Smooth muscle cell of the brain vasculature (primary cell): ENCODE data around the gene GJA10.
"Not testable (repeated sequence)": the region's sequence is repeated elsewhere in the genome, so short reads cannot be mapped to it uniquely, and the experiment has no call there.

ENCODE experiments used
- DNase-seq: peaks from one replicate; pipeline ENCODE4 v3.0.0-alpha.2; 2012; ENCODE audit warnings: low read depth, low spot score

Gene GJA10

GRCh38 chr6:89894169-89894568 lies at the start of gene GJA10:
Gene GJA10 (plus strand): TSS chr6:89894469. CDS start chr6:89894469, 0 bp downstream.
- no peak for DNase-seq

DNA sequence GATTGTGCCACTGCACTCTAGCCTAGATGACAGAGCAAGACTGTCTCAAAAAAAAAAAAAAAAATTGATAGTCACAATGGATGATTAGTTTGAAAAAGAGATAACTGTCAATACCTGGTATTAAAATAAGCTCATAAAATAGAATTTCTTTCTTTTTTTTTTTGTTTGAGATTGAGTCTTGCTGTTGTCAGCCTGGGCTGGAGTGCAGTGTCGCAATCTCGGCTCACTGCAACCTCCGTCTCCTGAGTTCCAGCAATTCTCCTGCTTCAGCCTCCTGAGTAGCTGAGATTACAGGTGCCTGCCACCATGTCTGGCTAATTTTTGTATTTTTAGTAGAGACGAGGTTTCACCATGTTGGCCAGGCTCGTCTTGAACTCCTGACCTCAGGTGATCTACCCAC lies 46.8 kb upstream of the GJA10 start:
- not testable (repeated sequence) for DNase-seq

GRCh38 chr6:89853068-89853467 lies 41.2 kb upstream of the GJA10 start:
- DNase-seq: no peak

DNA sequence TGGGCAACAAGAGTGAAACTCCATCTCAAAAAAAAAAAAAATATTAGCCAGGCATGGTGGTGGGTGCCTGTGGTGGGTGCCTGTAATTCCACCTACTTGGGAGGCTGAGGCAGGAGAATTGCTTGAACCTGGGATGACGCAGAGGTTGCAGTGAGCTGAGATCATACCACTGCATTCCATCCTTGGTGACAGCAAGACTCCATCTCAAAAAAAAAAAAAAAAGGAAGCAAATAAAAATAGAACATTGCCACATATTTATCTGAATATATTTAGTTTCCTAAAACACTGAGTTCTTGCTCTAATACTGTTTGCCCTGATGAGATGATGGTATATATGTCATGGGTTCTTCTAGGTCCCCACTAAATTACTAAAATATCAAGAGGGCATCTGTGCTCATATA lies 36.2 kb upstream of the GJA10 start:
- no peak for DNase-seq

DNA sequence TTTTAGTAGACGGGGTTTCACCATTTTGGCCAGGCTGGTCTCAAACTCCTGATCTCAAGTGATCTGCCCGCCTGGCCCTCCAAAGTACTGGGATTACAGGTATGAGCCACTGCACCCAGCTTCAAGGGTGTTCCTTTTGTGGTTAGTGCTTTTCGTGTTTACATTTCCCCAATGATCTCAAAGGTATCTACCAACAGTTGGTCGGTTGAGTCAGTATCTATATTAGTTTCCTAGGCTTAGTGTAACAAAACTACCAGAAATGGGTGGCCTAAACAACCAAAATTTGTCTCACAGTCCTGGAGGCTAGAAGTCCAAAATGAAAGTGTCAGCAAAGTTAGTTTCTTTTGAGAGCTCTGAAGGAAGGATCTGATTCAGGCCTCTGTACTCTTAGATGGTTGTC lies 34.5 kb upstream of the GJA10 start:
- DNase-seq: no peak

DNA sequence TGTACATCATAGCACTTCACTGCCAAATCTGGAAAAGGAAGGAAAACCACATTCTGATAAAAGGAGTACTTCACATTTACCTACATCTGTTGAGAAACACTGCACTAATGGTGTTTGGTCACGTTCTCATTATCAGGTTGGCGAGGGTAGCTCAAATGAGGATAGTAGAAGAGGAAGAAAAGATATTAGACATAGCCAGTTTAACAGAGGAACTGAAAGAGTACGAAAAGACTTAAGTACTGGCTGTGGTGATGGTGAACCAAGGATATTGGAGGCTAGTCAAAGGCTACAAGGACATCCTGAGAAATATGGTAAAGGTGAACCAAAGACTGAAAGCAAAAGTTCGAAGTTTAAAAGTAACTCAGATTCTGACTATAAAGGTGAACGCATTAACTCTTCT lies 32.0 kb upstream of the GJA10 start:
- no peak for DNase-seq

DNA sequence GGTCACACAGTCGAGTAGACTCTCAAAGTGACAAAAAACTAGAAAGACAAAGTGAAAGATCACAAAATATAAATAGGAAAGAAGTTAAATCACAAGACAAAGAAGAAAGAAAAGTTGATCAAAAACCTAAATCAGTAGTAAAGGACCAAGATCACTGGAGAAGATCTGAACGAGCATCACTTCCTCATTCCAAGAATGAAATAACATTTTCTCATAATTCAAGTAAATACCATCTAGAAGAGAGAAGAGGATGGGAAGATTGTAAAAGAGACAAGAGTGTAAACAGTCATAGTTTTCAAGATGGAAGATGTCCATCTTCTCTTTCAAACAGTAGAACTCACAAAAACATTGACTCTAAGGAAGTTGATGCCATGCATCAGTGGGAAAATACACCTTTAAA lies 31.6 kb upstream of the GJA10 start:
- DNase-seq: no peak

DNA sequence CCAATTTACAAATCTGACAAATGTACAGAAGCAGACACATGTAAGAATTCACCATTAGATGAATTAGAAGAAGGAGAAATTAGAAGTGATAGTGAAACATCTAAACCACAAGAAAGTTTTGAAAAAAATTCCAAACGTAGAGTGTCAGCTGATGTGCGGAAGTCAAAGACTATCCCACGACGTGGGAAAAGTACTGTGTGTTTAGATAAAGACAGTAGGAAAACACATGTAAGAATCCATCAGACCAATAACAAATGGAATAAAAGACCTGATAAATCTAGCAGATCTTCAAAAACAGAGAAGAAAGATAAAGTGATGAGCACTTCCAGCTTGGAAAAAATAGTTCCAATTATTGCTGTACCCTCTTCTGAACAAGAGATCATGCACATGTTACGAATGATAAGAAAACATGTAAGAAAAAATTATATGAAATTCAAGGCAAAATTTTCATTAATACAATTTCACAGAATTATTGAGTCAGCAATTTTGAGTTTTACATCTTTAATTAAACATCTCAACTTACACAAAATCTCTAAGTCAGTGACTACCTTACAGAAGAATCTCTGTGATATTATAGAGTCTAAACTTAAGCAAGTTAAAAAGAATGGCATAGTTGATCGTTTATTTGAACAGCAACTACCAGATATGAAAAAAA lies 28.1 kb upstream of the GJA10 start:
- DNase-seq: no peak

DNA sequence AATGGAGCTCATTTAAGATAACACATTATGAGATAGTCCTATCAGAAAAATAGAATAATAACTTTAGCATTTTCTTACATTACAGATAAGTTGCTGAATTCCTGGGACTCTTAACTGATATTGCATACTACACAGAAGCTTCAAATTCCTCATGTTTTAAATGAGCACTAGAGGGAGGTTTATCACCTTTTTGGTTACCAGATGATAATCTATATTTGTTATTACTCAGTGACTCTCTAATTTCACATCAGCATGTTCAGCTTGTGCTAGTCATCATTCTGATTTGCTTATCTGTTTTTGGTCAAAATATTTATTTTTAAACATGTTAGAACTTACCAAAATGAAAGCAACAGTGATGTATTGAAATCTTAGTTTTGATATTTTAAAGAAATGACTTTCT lies 20.5 kb upstream of the GJA10 start:
- no peak for DNase-seq

DNA sequence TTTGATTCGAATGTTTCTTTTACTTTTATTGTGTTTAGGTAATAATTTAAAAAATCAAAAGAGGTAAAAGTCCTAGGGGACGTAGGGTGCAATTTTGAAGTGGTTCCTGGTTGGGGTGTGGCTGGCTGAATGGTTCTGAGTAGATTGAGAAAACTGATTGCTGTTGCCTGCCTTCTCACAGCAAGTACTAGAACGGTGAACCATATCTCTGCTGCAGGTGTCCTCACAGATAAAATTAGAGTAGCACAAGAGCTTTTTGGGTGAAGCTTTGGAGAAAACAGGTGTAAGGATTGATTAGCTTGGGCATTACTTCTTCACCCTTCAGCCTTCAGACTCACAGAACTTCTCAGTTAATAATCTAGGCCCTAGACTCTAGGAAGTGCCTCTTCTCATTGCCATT lies 19.8 kb upstream of the GJA10 start:
- no peak for DNase-seq

DNA sequence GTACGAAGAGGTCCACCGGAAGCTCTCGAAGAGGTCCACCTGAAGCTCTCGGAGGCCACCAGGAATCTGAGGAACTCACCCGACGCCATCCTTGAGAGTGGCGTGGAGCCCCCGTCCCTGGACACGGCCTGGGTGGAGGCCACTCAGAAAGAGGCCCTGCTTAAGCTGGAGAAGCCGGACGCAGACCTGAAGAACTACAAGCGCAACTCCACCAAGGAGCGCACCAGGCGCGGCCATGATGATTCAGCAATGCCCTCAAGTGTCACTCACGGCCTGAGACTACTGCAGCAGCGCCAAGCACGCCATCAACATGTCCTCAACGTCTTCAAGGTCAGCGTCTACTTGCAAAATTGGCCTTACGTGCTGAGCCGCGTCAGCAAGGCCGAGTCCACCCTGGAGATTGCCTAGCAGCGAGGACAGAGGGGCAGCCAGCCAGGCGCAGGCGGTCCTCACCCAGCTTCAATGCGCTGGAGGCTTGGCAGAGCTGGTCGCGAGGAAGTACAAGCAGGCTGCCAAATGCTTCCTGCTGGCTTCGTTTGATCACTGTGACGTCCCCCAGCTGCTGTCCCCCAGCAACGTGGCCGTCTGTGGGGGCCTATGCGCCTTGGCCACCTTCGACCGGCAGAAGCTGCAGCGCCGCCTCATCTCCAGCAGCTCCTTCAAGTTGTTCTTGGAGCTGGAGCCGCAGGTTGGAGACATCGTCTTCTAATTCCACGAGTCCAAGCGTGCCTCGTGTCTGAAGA lies 7.7 kb upstream of the GJA10 start:
- DNase-seq: no peak

DNA sequence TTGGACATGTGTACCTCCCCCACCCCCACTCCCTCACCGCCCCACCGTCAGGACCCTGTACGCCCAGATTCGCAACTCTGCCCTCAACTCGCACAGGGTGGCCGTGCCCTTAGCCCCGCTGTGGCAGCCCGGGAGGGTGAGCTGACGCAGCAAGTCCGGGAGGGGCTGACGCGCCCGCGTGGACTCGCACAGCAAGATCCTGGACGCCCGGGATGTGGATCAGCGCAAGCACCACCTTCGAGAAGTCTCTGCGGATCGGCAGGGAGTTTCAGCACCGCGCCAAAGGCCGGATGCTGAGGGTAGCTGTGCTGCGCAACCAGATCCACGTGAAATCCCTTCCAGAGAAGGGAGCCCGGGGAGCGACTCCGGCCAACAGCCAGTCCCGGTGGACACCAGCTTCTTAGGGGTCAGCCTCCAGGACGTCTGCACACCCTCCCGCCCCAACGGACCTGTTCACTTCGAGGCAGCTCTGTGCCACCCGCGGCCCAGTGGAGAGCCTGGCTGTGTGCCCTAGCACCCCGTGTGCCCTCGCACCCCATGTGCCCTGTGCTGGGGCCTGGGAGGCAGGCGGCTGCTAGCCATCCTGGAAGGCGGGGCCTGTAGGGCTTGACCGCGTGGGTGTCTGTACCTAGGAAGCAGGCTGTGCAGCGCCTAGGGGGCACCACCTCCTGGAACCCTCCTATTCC lies 6.7 kb upstream of the GJA10 start:
- DNase-seq: no peak

DNA sequence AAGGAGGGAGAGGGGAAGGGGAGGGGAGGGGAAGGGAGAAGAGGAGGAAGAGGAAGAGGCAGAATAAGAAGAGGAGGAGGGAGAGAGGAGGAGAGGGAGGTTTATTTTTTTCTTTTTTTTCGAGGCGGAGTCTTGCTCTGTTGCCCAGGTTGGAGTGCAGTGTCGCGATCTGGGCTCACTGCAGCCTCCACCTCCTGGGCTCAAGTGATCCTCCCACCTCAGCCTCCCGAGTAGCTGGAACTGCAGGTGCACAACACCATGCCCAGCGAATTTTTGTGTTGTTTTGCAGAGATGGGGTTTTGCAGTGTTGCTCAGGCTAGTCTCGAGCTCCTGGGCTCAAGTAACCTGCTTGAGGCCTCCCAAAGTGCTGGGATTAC lies 6.1 kb upstream of the GJA10 start:
- DNase-seq: no peak

- no peak for DNase-seq
Measured at GRCh38 chr6:89888871-89889270, 5.4 kb upstream of the GJA10 start.

DNA sequence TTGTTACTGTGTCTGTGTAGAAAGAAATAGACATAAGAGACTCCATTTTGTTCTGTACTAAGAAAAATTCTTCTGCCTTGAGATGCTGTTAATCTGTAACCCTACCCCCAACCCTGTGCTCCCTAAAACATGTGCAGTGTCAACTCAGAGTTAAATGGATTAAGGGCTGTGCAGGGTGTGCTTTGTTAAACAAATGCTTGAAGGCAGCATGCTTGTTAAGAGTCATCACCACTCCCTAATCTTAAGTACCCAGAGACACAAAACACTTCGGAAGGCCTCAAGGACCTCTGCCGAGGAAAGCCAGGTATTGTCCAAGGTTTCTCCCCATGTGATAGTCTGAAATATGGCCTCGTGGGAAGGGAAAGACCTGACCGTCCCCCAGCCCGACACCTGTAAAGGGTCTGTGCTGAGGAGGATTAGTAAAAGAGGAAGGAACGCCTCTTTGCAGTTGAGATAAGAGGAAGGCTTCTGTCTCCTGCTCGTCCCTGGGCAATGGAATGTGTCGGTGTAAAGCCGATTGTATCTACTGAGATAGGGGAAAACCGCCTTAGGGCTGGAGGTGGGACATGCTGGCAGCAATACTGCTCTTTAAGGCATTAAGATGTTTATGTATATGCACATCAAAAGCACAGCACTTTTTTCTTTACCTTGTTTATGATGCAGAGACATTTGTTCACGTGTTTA lies 3.3 kb upstream of the GJA10 start:
- not testable (repeated sequence) for DNase-seq

DNA sequence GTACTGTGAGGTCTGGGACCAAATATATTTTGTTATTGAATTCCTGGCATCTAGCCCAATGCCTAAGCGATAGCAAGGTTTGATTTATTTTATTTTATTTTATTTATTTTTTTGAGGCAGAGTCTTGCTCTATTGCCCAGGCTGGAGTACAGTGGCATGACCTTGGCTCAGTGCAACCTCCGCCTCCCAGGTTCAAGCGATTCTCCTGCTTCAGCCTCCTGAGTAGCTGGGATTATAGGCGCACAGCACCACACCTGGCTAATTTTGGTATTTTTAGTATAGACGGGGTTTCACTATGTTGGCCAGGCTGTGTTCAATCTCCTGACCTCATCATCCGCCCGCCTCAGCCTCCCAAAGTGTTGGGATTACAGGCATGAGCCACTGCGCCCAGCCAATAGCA lies 1.7 kb upstream of the GJA10 start:
- not testable (repeated sequence) for DNase-seq

DNA sequence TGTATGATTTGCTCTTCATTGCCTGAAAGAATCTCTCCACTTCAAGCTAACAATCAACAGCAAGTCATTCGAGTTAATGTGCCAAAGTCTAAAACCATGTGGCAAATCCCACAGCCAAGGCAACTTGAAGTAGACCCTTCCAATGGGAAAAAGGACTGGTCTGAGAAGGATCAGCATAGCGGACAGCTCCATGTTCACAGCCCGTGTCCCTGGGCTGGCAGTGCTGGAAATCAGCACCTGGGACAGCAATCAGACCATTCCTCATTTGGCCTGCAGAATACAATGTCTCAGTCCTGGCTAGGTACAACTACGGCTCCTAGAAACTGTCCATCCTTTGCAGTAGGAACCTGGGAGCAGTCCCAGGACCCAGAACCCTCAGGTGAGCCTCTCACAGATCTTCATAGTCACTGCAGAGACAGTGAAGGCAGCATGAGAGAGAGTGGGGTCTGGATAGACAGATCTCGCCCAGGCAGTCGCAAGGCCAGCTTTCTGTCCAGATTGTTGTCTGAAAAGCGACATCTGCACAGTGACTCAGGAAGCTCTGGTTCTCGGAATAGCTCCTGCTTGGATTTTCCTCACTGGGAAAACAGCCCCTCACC lies 1.1 kb downstream of the GJA10 start:
- DNase-seq: peak; percentile 12

DNA sequence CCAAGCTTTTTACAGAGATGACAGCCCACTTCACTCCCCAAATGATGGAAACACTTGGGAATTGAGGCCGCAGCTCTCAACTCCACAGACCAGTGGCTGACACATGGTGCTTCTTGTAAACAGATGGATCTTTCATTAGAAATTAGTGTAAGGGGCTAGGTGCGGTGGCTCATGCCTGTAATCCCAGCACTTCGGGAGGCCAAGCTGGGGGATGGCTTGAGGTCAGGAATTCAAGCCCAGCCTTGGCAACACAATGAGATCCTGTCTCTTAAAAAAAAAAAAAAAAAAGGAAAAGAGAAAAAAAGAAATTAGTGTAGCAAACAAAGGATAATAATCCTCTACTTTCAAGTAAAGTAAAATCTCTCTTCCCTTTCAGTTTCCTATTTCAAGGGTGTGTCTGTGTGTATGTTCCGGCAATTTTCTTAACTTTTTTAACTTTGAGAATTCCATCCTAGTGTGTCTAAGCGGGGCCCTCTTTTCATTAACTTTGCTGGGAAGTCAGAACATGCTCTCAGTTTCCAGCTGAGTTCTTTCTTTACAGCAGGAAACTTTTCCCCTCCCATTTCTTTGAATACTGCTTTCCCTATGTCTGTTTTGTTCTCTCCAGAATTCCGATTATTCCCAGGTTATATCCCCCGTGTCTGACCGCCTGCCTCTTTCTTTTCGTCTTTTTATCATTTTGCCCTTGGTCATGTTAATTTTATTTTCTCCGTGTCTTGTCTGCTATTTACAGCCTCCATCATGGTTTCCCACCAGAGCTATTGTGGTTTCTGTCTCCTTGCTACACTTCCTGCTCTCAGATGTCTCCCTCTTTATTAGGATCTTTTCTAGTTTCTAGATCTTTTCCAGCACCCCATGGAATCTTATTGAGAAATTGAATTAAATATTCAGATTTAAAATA lies 16.0 kb downstream of the GJA10 start:
- not testable (repeated sequence) for DNase-seq

- no peak for DNase-seq
Measured at GRCh38 chr6:89910902-89911240, 16.6 kb downstream of the GJA10 start.

DNA sequence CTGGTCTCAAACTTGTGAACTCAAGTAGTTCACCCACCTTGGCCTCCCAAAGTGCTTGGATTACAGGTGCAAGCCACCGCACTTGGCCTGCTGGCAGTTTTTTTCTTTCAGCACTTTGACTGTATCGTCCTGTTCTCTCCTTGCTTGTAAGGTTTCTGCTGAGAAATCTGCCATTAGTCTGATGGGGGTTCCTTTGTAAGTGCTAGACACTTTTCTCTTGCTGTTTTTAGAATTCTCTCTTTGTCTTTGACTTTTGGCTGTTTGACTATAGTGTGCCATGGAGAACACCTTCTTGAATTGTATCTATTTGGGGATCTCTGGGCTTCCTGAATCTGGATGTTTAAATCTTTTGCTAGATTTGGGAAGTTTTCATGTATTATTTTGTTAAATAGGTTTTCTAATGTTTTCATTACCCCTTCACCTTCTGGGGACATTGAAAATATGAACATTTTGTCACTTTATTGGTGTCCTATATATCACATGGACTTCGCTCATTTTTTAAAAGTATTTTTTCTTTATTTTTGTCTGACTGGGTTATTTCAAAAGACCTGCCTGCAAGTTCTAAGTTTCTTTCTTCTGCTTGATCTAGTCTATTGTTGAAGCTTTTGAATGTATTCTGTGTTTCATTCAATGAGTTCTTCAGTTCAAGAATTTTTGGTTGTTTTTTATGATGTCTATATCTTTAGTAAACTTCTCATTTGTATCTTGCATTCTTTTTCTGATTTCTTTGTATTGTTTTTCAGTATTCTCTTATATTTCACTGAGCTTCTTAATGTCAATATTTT lies 22.1 kb downstream of the GJA10 start:
- no peak for DNase-seq
